GM12878 (cell line): Measurements from ENCODE around the gene IRF2. TPM values are rescaled to one million over a fixed set of nuclear protein-coding genes. Genes with fewer than 3 reads are reported as not detected.

Experiments
- ATAC-seq: fragments of 200-7000 bp; cut with Tn5 transposase; 3 replicates; pipeline ENCODE4 v1.9.1; 2020; ENCODE audit warnings: mild to moderate bottlenecking, moderate library complexity
- BruUV-seq: library from RNA; stranded (reverse); fragments of 400-500 nt; replicated peaks from 2 replicates; lab custom pipeline; 2021; lab: Mats Ljungman, UMichigan
- CTCF ChIA-PET: fragments of 300-600 bp; sonication (Branson Sonifier 250); formaldehyde crosslinking; extraction: SDS; loops from one replicate; lab custom pipeline; 2021; ENCODE audit warnings: inconsistent platforms; lab: Yijun Ruan, JAX
- POLR2A ChIA-PET: fragments of 350-600 bp; formaldehyde crosslinking; extraction: SDS; loops from one replicate; lab custom pipeline; 2021; ENCODE audit warnings: inconsistent platforms; lab: Charles Lee
- RAD21 ChIA-PET: fragments of 300-600 bp; sonication (Branson Sonifier 250); formaldehyde crosslinking; loops from one replicate; lab custom pipeline; 2023; ENCODE audit warnings: antibody characterized with exemption; ENCODE audit not compliant: unreplicated experiment; lab: Charles Lee
- SMC1A ChIA-PET: fragments of 300-600 bp; sonication (Branson Sonifier 250); formaldehyde crosslinking; loops from one replicate; lab custom pipeline; 2023; ENCODE audit not compliant: unreplicated experiment, uncharacterized antibody; lab: Charles Lee
- DNase-seq: peaks from one replicate; pipeline ENCODE4 v3.0.0-alpha.2; 2011; ENCODE audit warnings: low read depth, low spot score
- FAIRE-seq: peaks from 3 replicates; lab custom pipeline; 2011; peaks lifted over from hg19 to GRCh38; lab: Jason Lieb, UNC
- H2AFZ ChIP-seq: 2 replicates; pipeline ENCODE4 v1.6.0; 2011; ENCODE audit warnings: low read depth, low read length, control low read depth; ENCODE audit not compliant: control insufficient read depth
- H3K27ac ChIP-seq: 2 replicates; pipeline ENCODE4 v1.5.1; 2011; ENCODE audit warnings: control low read depth; ENCODE audit not compliant: control insufficient read depth, insufficient read depth
- H3K27me3 ChIP-seq, 2 experiments: replicated peaks in 1 of 2; 2 replicates each; pipeline versions ENCODE4 v1.6.0 to v1.6.1; 2011; ENCODE audit warnings: low read length in 1 of 2; ENCODE audit not compliant: control insufficient read depth in 2 of 2, insufficient read depth in 2 of 2
- H3K36me3 ChIP-seq, 2 experiments: 2 replicates each; pipeline ENCODE4 v1.5.1; 2011; ENCODE audit warnings: low read length in 1 of 2; ENCODE audit not compliant: control insufficient read depth in 2 of 2, insufficient read depth in 2 of 2
- H3K4me1 ChIP-seq: 2 replicates; pipeline ENCODE4 v1.6.1; 2011; ENCODE audit warnings: mild to moderate bottlenecking, low read length, moderate library complexity, mixed read lengths; ENCODE audit not compliant: control insufficient read depth, insufficient read depth
- H3K4me2 ChIP-seq: 2 replicates; pipeline ENCODE4 v1.6.0; 2011; ENCODE audit warnings: control low read depth; ENCODE audit not compliant: control insufficient read depth, insufficient read depth
- H3K4me3 ChIP-seq: fragments of 200-600 bp; sonication (generic); 2 replicates; pipeline ENCODE4 v1.5.1; 2016
- H3K79me2 ChIP-seq: 2 replicates; pipeline ENCODE4 v1.6.0; 2011; ENCODE audit warnings: low read length; ENCODE audit not compliant: control insufficient read depth, insufficient read depth
- H3K9ac ChIP-seq: 2 replicates; pipeline ENCODE4 v1.8.0; 2011; ENCODE audit warnings: low read length, control low read depth, mixed read lengths; ENCODE audit not compliant: control insufficient read depth, insufficient read depth
- H3K9me3 ChIP-seq: replicated peaks from 3 replicates; pipeline ENCODE4 v1.5.1; 2011; ENCODE audit warnings: mild to moderate bottlenecking, low read length; ENCODE audit not compliant: control insufficient read depth, insufficient read depth
- H4K20me1 ChIP-seq: 2 replicates; pipeline ENCODE4 v1.6.0; 2011; ENCODE audit not compliant: control insufficient read depth, insufficient read depth
- CBX3 ChIP-seq: fragments of 200-600 bp; sonication (generic); IDR thresholded peaks from 2 replicates; pipeline ENCODE4 v1.6.1; 2016; ENCODE audit warnings: low read depth, borderline replicate concordance
- CREB1 ChIP-seq: IDR thresholded peaks from 2 replicates; pipeline ENCODE4 v1.6.1; 2012; ENCODE audit warnings: low read depth, mild to moderate bottlenecking, inconsistent platforms
- CREM ChIP-seq: IDR thresholded peaks from 2 replicates; pipeline ENCODE4 v1.6.1; 2014; ENCODE audit warnings: antibody characterized with exemption, low read depth
- PML ChIP-seq: IDR thresholded peaks from 2 replicates; pipeline ENCODE4 v1.6.1; 2012; ENCODE audit warnings: low read length, inconsistent platforms
- RELA ChIP-seq: fragments of 450-650 bp; IDR thresholded peaks from 2 replicates; pipeline ENCODE4 v1.8.0; 2014; ENCODE audit warnings: borderline replicate concordance; ENCODE audit not compliant: partially characterized antibody
- SMAD5 ChIP-seq: IDR thresholded peaks from 2 replicates; pipeline ENCODE4 v1.6.1; 2016; ENCODE audit warnings: antibody characterized with exemption, low read depth
- WGBS: methylation state at CpG from one replicate; pipeline ENCODE4 v1.1.6; 2016; ENCODE audit warnings: low lambda C conversion rate; ENCODE audit not compliant: insufficient replicate concordance, insufficient coverage; ENCODE audit errors: missing lambda C conversion rate; 5-methylcytosine and 5-hydroxymethylcytosine counted together
- in situ Hi-C: fragments of 300-500 bp; cut with MboI; formaldehyde crosslinking; loops from 9 replicates; pipeline ENCODE4 v1.14.3; 2018; ENCODE audit warnings: mixed read lengths
- intact Hi-C: fragments of 100-400 bp; cut with micrococcal nuclease; formaldehyde crosslinking; loops from one replicate; pipeline ENCODE4 v1.14.2; 2022; ENCODE audit not compliant: unreplicated experiment
- polyA plus RNA-seq, 11 experiments: library from polyadenylated mRNA; depleted of rRNA in 4 of 11; unstranded in 6 of 11; stranded (reverse) in 5 of 11; fragments of >200 nt; fragmentation: Nextera tagmentation in 4 of 11; fragmentation: Illumina TruSeq in 1 of 11; extraction: Ambion mirVana in 4 of 11; extraction: Trizol in 1 of 11; gene quantifications; 1 replicate in 1 of 11; 2 replicates in 10 of 11; pipeline versions ENCODE4 v1.2.1 to v1.2.3, GENCODE V29; 2011 to 2016; ENCODE audit warnings: inconsistent platforms in 2 of 11, missing spikeins in 2 of 11, low read depth in 1 of 11
- total RNA-seq, 4 experiments: library from RNA; depleted of rRNA in 3 of 4; stranded (reverse); fragments of >200 nt in 3 of 4; fragmentation: Illumina TruSeq in 1 of 4; extraction: Trizol in 1 of 4; gene quantifications; 2 replicates each; pipeline versions ENCODE4 v1.2.1 to v1.2.3, GENCODE V29; 2013 to 2021
- TF ChIP-seq, protein P1 (sequence below): fragments of 450-650 bp; IDR thresholded peaks from 2 replicates; pipeline ENCODE4 v1.6.1; 2017; ENCODE audit warnings: mild to moderate bottlenecking, moderate library complexity
- TF ChIP-seq, protein P2 (sequence below): fragments of 450-650 bp; IDR thresholded peaks from 2 replicates; pipeline ENCODE4 v1.6.1; 2016; ENCODE audit warnings: mild to moderate bottlenecking
- TF ChIP-seq, protein P3 (sequence below): IDR thresholded peaks from 2 replicates; pipeline ENCODE4 v1.6.1; 2012; ENCODE audit warnings: low read depth, low read length, improper control_type of control experiment

Gene IRF2
- total and polyA plus RNA-seq, 10 of the 15 experiments (the other 5 are each of a cell fraction or from before 2014, with no cell fraction given): 45.1 to 99.3 (median 58.9) TPM

DNA sequence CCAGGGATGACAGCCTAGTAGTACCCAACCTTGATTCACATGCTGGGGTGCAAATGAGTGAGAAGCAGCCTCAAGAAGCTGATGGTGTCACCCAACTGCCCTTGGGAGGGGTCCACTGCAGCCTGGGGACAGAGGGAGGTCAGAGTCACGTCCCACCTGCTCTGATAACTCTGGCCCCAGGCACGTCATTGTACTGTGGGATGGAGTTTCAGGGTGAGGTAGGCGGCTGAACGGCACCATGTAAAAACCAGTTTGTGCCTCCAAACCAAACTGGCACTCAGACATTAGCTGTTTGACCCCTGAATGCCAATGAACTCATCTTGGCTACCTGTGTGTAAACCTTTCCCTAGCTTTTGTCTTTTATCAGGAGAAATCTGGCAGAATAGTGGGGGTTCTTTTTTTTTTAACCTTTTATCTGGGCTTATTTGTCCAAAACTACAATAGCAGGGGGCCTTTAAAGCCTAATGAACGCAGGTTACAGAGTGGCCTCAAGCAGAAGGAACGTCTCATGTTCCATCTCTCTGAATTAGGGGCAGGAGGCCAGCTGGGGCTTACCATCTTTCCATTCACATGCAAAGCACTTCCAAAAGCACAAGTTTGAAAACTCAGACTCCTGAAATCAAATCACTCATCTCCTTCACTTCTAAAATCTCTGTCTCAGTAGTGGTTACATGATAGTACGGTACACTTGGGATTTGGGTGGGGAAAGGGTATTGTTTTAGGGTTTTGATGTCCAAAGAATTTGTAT, 89.4 kb downstream of the IRF2 start:
- FAIRE-seq: no peak
- 23% methylated on average over 7 of the region's 7 CpGs for WGBS

More for the DNA sequence above, 89.4 kb downstream of the IRF2 start:
- DNase-seq: no peak
- no TSS peak for BruUV-seq
- Histone ChIP-seq H3K79me2 (peaks cover 11% of the 10 kb centered on the region), H3K9me3 (peaks cover 10% of the 10 kb centered on the region), H3K9ac (peak overlapping the region; percentile 65), H4K20me1 (no peaks in the 10 kb centered on the region), H2AFZ (no peak overlapping the region), H3K4me1 (peaks cover 68% of the 10 kb centered on the region), H3K27me3 (no peaks in the 10 kb centered on the region), H3K4me2 (peak overlapping the region; percentile 96), H3K36me3 (peaks cover 12 to 22% of the 10 kb centered on the region in 2 experiments), H3K27ac (peak overlapping the region; percentile 88), H3K4me3 (peak overlapping the region; percentile 59; the same call in 1 of the 2 replicates)
- CTCF ChIA-PET: interaction anchor here (1.0 to 2.1 kb wide), 5 partner anchors 10 to 121 kb away, joined by 4 to 8 read pairs (median 6); no protein-coding TSS in a partner anchor
- SMC1A ChIA-PET: interaction anchor here (0.6 to 6.9 kb wide), 18 partner anchors 11 to 1144 kb away, joined by 3 to 184 read pairs (median 6); no protein-coding TSS in a partner anchor
- RAD21 ChIA-PET: interaction anchor here (0.6 to 7.1 kb wide), 12 partner anchors 10 to 151 kb away, joined by 3 to 92 read pairs (median 21); no protein-coding TSS in a partner anchor
- in situ Hi-C loops (no loop called here), intact Hi-C loops (loop anchor here (1.0 to 2.0 kb wide), 3 partner anchors 32 to 90 kb away; partner anchors contain the start of gene IRF2)
- TF ChIP-seq, protein P1, sequence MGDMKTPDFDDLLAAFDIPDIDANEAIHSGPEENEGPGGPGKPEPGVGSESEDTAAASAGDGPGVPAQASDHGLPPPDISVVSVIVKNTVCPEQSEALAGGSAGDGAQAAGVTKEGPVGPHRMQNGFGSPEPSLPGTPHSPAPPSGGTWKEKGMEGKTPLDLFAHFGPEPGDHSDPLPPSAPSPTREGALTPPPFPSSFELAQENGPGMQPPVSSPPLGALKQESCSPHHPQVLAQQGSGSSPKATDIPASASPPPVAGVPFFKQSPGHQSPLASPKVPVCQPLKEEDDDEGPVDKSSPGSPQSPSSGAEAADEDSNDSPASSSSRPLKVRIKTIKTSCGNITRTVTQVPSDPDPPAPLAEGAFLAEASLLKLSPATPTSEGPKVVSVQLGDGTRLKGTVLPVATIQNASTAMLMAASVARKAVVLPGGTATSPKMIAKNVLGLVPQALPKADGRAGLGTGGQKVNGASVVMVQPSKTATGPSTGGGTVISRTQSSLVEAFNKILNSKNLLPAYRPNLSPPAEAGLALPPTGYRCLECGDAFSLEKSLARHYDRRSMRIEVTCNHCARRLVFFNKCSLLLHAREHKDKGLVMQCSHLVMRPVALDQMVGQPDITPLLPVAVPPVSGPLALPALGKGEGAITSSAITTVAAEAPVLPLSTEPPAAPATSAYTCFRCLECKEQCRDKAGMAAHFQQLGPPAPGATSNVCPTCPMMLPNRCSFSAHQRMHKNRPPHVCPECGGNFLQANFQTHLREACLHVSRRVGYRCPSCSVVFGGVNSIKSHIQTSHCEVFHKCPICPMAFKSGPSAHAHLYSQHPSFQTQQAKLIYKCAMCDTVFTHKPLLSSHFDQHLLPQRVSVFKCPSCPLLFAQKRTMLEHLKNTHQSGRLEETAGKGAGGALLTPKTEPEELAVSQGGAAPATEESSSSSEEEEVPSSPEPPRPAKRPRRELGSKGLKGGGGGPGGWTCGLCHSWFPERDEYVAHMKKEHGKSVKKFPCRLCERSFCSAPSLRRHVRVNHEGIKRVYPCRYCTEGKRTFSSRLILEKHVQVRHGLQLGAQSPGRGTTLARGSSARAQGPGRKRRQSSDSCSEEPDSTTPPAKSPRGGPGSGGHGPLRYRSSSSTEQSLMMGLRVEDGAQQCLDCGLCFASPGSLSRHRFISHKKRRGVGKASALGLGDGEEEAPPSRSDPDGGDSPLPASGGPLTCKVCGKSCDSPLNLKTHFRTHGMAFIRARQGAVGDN: 0 out of 2 replicates have a peak, but pooled peaks have one; percentile 2
- TF ChIP-seq CREM (peak; percentile 36; the same call in 1 of the 2 replicates), CREB1 (0 out of 2 replicates have a peak, but pooled peaks have one; percentile 39), SMAD5 (no peak), RELA (no peak), PML (no peak), CBX3 (no peak)
- TF ChIP-seq, protein P2, sequence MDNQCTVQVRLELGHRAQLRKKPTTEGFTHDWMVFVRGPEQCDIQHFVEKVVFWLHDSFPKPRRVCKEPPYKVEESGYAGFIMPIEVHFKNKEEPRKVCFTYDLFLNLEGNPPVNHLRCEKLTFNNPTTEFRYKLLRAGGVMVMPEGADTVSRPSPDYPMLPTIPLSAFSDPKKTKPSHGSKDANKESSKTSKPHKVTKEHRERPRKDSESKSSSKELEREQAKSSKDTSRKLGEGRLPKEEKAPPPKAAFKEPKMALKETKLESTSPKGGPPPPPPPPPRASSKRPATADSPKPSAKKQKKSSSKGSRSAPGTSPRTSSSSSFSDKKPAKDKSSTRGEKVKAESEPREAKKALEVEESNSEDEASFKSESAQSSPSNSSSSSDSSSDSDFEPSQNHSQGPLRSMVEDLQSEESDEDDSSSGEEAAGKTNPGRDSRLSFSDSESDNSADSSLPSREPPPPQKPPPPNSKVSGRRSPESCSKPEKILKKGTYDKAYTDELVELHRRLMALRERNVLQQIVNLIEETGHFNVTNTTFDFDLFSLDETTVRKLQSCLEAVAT: no peak
- TF ChIP-seq, protein P3, sequence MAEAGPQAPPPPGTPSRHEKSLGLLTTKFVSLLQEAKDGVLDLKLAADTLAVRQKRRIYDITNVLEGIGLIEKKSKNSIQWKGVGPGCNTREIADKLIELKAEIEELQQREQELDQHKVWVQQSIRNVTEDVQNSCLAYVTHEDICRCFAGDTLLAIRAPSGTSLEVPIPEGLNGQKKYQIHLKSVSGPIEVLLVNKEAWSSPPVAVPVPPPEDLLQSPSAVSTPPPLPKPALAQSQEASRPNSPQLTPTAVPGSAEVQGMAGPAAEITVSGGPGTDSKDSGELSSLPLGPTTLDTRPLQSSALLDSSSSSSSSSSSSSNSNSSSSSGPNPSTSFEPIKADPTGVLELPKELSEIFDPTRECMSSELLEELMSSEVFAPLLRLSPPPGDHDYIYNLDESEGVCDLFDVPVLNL: no peak
- POLR2A ChIA-PET: interaction anchor here (1.5 to 7.5 kb wide), 4 partner anchors 10 to 116 kb away, joined by 4 to 114 read pairs (median 18); no protein-coding TSS in a partner anchor
- peak; percentile 54 for ATAC-seq
